Karpas-422 (cell line): ENCODE results near the gene NFE2. TPM values are rescaled to one million over a fixed set of nuclear protein-coding genes. Genes with fewer than 3 reads are reported as not detected.

Experiments used
- small RNA-seq: library from RNA; depleted of rRNA; stranded (forward); fragments of <200 nt; gene quantifications from one replicate; pipeline ENCODE3, GENCODE V24; 2014
- total RNA-seq: library from RNA; depleted of rRNA; stranded (reverse); fragments of >200 nt; shearing (Covaris generic); gene quantifications from 2 replicates; pipeline ENCODE4 v1.2.3, GENCODE V29; 2014; ENCODE audit warnings: low replicate concordance; rRNA removed

Gene NFE2
- total RNA-seq, 1 experiment from 2014 or later = not detected

Small RNAs within 50 kb of the gene (small RNA-seq; reads per million reads assigned to genes)
- gene MIR148B (77.8 reads per million, percentile 99 among the genes with 10 or more reads in this experiment), gene RN7SL390P (not detected), gene RN7SL744P (not detected), gene RNU6-950P (not detected)

Other genes starting within 250 kb of the NFE2 start
- 7.3 and 9.7 TPM in 2 replicates for gene HOXC4, start 247.2 kb downstream of the NFE2 start, total RNA-seq
- 39.8 and 43.3 TPM in 2 replicates for gene SMUG1, start 112.0 kb downstream of the NFE2 start, total RNA-seq
- gene CBX5, start 20.9 kb downstream of the NFE2 start, total RNA-seq = 25.2 and 41.0 TPM in 2 replicates
- 249 and 260 TPM in 2 replicates for gene HNRNPA1, start 20.3 kb downstream of the NFE2 start, total RNA-seq
- 103 and 164 TPM in 2 replicates for gene COPZ1, start 24.1 kb upstream of the NFE2 start, total RNA-seq
- 0.29 TPM in 1 of 2 replicates, not detected in the other for gene GPR84, start 63.5 kb upstream of the NFE2 start, total RNA-seq
- 4.1 and 12.2 TPM in 2 replicates for gene ZNF385A, start 83.7 kb upstream of the NFE2 start, total RNA-seq
- not detected in 2 replicates for gene ITGA5, start 118.3 kb upstream of the NFE2 start, total RNA-seq
- 80.4 and 119 TPM in 2 replicates for gene GTSF1, start 172.6 kb upstream of the NFE2 start, total RNA-seq
- 97.8 and 283 TPM in 2 replicates for gene NCKAP1L, start 196.7 kb upstream of the NFE2 start, total RNA-seq
- gene PDE1B, start 248.6 kb upstream of the NFE2 start, total RNA-seq = 10.5 and 11.8 TPM in 2 replicates